Fibroblast of lung (primary cell): Measurements from ENCODE around the gene SGCD. TPM values are rescaled to one million over a fixed set of nuclear protein-coding genes. Genes with fewer than 3 reads are reported as not detected.

Experiments
- DNase-seq, 2 donors: peaks; one replicate each; pipeline versions ENCODE4 v3.0.0 to v3.0.0-alpha.2; 2010; ENCODE audit warnings: low read depth in 2 of 2
- H2AFZ ChIP-seq: 2 replicates; pipeline ENCODE4 v1.5.1; 2012; ENCODE audit warnings: low read length, control low read depth, inconsistent platforms
- H3K27ac ChIP-seq: 2 replicates; pipeline ENCODE4 v1.5.1; 2011; ENCODE audit warnings: low read length, control low read depth; ENCODE audit not compliant: insufficient read depth
- H3K27me3 ChIP-seq: 2 replicates; pipeline ENCODE4 v1.5.1; 2011; ENCODE audit warnings: mild to moderate bottlenecking, low read length; ENCODE audit not compliant: control insufficient read depth, insufficient read depth
- H3K36me3 ChIP-seq: 2 replicates; pipeline ENCODE4 v1.5.1; 2011; ENCODE audit warnings: low read length; ENCODE audit not compliant: control insufficient read depth, insufficient read depth
- H3K4me1 ChIP-seq: 2 replicates; pipeline ENCODE4 v1.5.1; 2011; ENCODE audit warnings: low read length; ENCODE audit not compliant: control insufficient read depth, insufficient read depth; ENCODE audit errors: extremely low read depth
- H3K4me2 ChIP-seq: 2 replicates; pipeline ENCODE4 v1.5.1; 2011; ENCODE audit warnings: low read length, control low read depth; ENCODE audit not compliant: insufficient read depth; ENCODE audit errors: extremely low read depth
- H3K4me3 ChIP-seq, 4 experiments: fragments of 200-600 bp in 1 of 4; sonication (generic) in 1 of 4; replicated peaks in 1 of 4; 2 replicates each; pipeline ENCODE4 v1.5.1; 2011 to 2016; ENCODE audit warnings: low read length in 4 of 4, low read depth in 3 of 4, mild to moderate bottlenecking in 3 of 4, control low read depth in 2 of 4, inconsistent platforms in 1 of 4, mixed read lengths in 1 of 4; ENCODE audit not compliant: insufficient read depth in 1 of 4; ENCODE audit errors: control extremely low read depth in 1 of 4
- H3K79me2 ChIP-seq: 2 replicates; pipeline ENCODE4 v1.5.1; 2012; ENCODE audit warnings: mild to moderate bottlenecking, low read length, inconsistent platforms; ENCODE audit not compliant: control insufficient read depth, insufficient read depth
- H3K9ac ChIP-seq: 2 replicates; pipeline ENCODE4 v1.5.1; 2011; ENCODE audit warnings: mild to moderate bottlenecking, low read length, control low read depth; ENCODE audit not compliant: insufficient read depth
- H3K9me3 ChIP-seq: 2 replicates; pipeline ENCODE4 v1.5.1; 2012; ENCODE audit warnings: low read depth, low read length; ENCODE audit not compliant: control insufficient read depth, insufficient read depth
- H4K20me1 ChIP-seq: 2 replicates; pipeline ENCODE4 v1.5.1; 2011; ENCODE audit warnings: low read length; ENCODE audit not compliant: control insufficient read depth, insufficient read depth; ENCODE audit errors: extremely low read depth
- EZH2 ChIP-seq: IDR thresholded peaks from 2 replicates; pipeline ENCODE4 v1.5.1; 2012; ENCODE audit warnings: low read length, control low read depth, mild to moderate bottlenecking; ENCODE audit errors: missing control alignments
- polyA plus RNA-seq, 2 donors: library from polyadenylated mRNA; depleted of rRNA in 1 of 2; stranded (reverse) in 1 of 2; unstranded in 1 of 2; fragments of >200 nt; gene quantifications; 2 replicates each; pipeline ENCODE4 v1.2.1, GENCODE V29; 2011 to 2012; ENCODE audit warnings: missing spikeins in 1 of 2
- total RNA-seq: library from RNA; depleted of rRNA; stranded (reverse); fragments of >200 nt; gene quantifications from 2 replicates; pipeline ENCODE4 v1.2.1, GENCODE V29; 2014
- TF ChIP-seq, protein P1 (sequence below), 2 donors: IDR thresholded peaks in 1 of 2; conservative IDR thresholded peaks in 1 of 2; 1 replicate in 1 of 2; 2 replicates in 1 of 2; pipeline ENCODE4 v1.5.1; 2011 to 2012; ENCODE audit warnings: low read length in 2 of 2, control low read depth in 1 of 2, inconsistent platforms in 1 of 2, low read depth in 1 of 2, mild to moderate bottlenecking in 1 of 2

The SGCD gene
- total and polyA plus RNA-seq, 2 donors (not counting 1 experiment from before 2014, with no cell fraction given) = 13.3 to 67.5 TPM

DNA sequence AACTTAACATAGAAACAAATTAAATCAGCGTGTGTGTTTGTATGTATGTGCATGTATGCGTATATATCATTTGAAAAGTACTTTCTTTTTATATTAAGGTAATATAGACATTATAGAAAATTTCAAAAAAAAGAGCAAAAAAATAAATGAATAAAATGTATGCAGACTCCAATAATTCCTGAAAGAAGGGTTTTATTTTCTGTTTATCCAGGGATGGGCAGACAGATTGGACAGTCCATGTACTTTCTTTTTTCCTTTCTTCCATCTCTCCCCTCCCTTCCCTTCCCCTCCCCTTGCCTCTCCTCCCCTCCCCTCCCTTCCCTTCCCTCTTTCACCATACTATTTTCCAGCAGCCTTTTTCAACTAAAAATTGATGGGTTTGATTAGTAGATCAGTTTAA, 123.8 kb downstream of the SGCD start:
- H3K9ac ChIP-seq = no peak overlapping the region
- H3K79me2 ChIP-seq = no peaks in the 10 kb centered on the region
- H3K4me2 ChIP-seq = no peak overlapping the region
- no peak overlapping the region for H3K4me3 ChIP-seq
- no peaks in the 10 kb centered on the region for H3K9me3 ChIP-seq
- H2AFZ ChIP-seq = no peak overlapping the region
- H3K4me1 ChIP-seq = no peaks in the 10 kb centered on the region
- no peak overlapping the region for H3K27ac ChIP-seq
- TF ChIP-seq, protein P1, sequence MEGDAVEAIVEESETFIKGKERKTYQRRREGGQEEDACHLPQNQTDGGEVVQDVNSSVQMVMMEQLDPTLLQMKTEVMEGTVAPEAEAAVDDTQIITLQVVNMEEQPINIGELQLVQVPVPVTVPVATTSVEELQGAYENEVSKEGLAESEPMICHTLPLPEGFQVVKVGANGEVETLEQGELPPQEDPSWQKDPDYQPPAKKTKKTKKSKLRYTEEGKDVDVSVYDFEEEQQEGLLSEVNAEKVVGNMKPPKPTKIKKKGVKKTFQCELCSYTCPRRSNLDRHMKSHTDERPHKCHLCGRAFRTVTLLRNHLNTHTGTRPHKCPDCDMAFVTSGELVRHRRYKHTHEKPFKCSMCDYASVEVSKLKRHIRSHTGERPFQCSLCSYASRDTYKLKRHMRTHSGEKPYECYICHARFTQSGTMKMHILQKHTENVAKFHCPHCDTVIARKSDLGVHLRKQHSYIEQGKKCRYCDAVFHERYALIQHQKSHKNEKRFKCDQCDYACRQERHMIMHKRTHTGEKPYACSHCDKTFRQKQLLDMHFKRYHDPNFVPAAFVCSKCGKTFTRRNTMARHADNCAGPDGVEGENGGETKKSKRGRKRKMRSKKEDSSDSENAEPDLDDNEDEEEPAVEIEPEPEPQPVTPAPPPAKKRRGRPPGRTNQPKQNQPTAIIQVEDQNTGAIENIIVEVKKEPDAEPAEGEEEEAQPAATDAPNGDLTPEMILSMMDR (conservative IDR thresholded peaks at IDR 0.05 in 1 of 2, IDR thresholded peaks at IDR 0.05 in 1 of 2; ENCODE audit: low read depth in 1 of 2, low read length in 2 of 2) = no peak
- TF ChIP-seq EZH2 = no peak
- H3K27me3 ChIP-seq = no peaks in the 10 kb centered on the region
- H4K20me1 ChIP-seq = no peaks in the 10 kb centered on the region
- H3K36me3 ChIP-seq = no peaks in the 10 kb centered on the region
- DNase-seq = no peak

DNA sequence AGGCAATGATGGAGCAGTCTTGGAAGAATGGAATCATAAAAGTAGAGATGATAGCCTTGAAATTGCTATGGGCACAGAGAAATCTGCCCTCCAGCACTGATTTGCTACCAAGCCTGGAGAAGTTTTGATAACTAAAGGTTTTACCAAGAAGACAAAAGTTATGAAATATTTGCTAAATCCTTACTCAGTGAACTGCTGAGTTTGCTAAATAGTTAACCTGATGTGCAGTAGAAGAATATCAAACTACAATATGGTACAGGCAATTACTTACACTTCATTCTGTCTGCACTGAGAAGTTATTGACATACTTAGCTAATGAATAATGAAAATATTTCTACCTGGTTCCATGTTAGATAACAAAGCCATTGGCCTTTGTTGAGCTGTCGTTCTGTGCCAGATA, 124.5 kb downstream of the SGCD start:
- no peak for DNase-seq
- no peak for TF ChIP-seq EZH2
- TF ChIP-seq, protein P1 (conservative IDR thresholded peaks at IDR 0.05 in 1 of 2, IDR thresholded peaks at IDR 0.05 in 1 of 2; ENCODE audit: low read depth in 1 of 2, low read length in 2 of 2) = no peak
- H3K4me3 ChIP-seq = no peak overlapping the region
- H3K4me2 ChIP-seq = no peak overlapping the region
- H4K20me1 ChIP-seq = no peaks in the 10 kb centered on the region
- no peak overlapping the region for H3K27ac ChIP-seq
- no peaks in the 10 kb centered on the region for H3K79me2 ChIP-seq
- no peaks in the 10 kb centered on the region for H3K27me3 ChIP-seq
- H2AFZ ChIP-seq = no peak overlapping the region
- no peak overlapping the region for H3K9ac ChIP-seq
- no peaks in the 10 kb centered on the region for H3K4me1 ChIP-seq
- H3K36me3 ChIP-seq = no peaks in the 10 kb centered on the region
- H3K9me3 ChIP-seq = no peaks in the 10 kb centered on the region

DNA sequence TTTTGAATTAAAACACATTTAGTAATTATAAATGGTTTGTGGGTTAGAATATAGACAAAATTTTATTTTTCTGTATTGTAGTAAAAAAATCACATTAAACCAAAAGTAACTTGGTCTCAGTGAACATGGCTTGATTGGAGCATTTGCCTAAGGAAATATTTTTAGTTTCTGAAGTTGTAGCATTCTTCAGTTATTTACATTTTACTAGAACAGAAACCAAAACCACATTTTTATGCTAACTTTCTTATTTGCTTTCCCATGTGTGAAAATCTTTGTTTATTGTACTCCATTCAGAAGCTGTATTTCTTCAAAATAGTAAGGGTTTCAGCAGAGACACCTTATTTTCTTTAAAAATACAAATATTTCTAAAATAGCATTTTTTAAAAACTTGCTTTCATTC, 129.9 kb downstream of the SGCD start:
- no peak overlapping the region for H3K9ac ChIP-seq
- TF ChIP-seq, protein P1 (conservative IDR thresholded peaks at IDR 0.05 in 1 of 2, IDR thresholded peaks at IDR 0.05 in 1 of 2; ENCODE audit: low read depth in 1 of 2, low read length in 2 of 2) = no peak
- no peak for TF ChIP-seq EZH2
- H3K9me3 ChIP-seq = no peaks in the 10 kb centered on the region
- no peaks in the 10 kb centered on the region for H3K4me1 ChIP-seq
- DNase-seq = no peak
- no peaks in the 10 kb centered on the region for H4K20me1 ChIP-seq
- no peaks in the 10 kb centered on the region for H3K79me2 ChIP-seq
- H2AFZ ChIP-seq = no peak overlapping the region
- H3K27me3 ChIP-seq = no peaks in the 10 kb centered on the region
- H3K36me3 ChIP-seq = no peaks in the 10 kb centered on the region
- H3K4me3 ChIP-seq = no peak overlapping the region
- no peak overlapping the region for H3K4me2 ChIP-seq
- no peak overlapping the region for H3K27ac ChIP-seq
